GM21529 (cell line): ENCODE measurements around the gene CPT1C.

Source experiments
- ATAC-seq: cut with Tn5 transposase; IDR thresholded peaks from one replicate; pipeline ENCODE4 v1.9.1; 2021; ENCODE audit not compliant: unreplicated experiment

Gene CPT1C

GRCh38 chr19:49660338-49660961 lies 30.5 kb upstream of the CPT1C start:
- ATAC-seq, result no peak

- no peak for ATAC-seq
Measured at GRCh38 chr19:49662011-49662410, 28.9 kb upstream of the CPT1C start.

- no peak for ATAC-seq
Measured at GRCh38 chr19:49663224-49663623, 27.7 kb upstream of the CPT1C start.

GRCh38 chr19:49664171-49665035 lies 26.5 kb upstream of the CPT1C start:
- peak; percentile 44 for ATAC-seq

- ATAC-seq, result no peak
Measured at GRCh38 chr19:49665036-49665350, 25.9 kb upstream of the CPT1C start.

GRCh38 chr19:49665351-49666119 lies 25.4 kb upstream of the CPT1C start, which contains the start of the genes BCL2L12 and IRF3:
TSS of gene BCL2L12 (plus strand) at chr19:49665933. CDS start at chr19:49666693, 760 bp downstream.
TSS of gene IRF3 (minus strand) at chr19:49665857. CDS start at chr19:49664838, 1,019 bp downstream.
- ATAC-seq, result peak; percentile 72

GRCh38 chr19:49666120-49666444 lies 24.8 kb upstream of the CPT1C start:
- peak; percentile 12 for ATAC-seq

- ATAC-seq, result no peak
Measured at GRCh38 chr19:49667473-49667872, 23.4 kb upstream of the CPT1C start.

- no peak for ATAC-seq
Measured at GRCh38 chr19:49669516-49669915, 21.4 kb upstream of the CPT1C start.

- ATAC-seq, result no peak
Measured at GRCh38 chr19:49672131-49672919, 18.6 kb upstream of the CPT1C start.

GRCh38 chr19:49676136-49676783 lies 14.7 kb upstream of the CPT1C start:
- ATAC-seq, result no peak

- peak; percentile 63 for ATAC-seq
Measured at GRCh38 chr19:49676784-49677230, 14.1 kb upstream of the CPT1C start.

GRCh38 chr19:49677231-49677900 lies 13.6 kb upstream of the CPT1C start, which contains the start of gene PRMT1:
TSS of gene PRMT1 (plus strand) at chr19:49677271. CDS start at chr19:49677281, 10 bp downstream.
- ATAC-seq, result no peak

- ATAC-seq, result no peak
Measured at GRCh38 chr19:49677901-49678674, 12.8 kb upstream of the CPT1C start.

- no peak for ATAC-seq
Measured at GRCh38 chr19:49678985-49679770, 11.7 kb upstream of the CPT1C start.

- no peak for ATAC-seq
Measured at GRCh38 chr19:49679771-49680413, 11.0 kb upstream of the CPT1C start.
